HG03342 (cell line): Measurements from ENCODE around the gene SF3B4.
"Not testable (repeated sequence)": the region's sequence is repeated elsewhere in the genome, so short reads cannot be mapped to it uniquely, and the experiment has no call there.

ENCODE experiments used
- ATAC-seq: cut with Tn5 transposase; IDR thresholded peaks from one replicate; pipeline ENCODE4 v1.9.1; 2021; ENCODE audit warnings: mild to moderate bottlenecking, moderate library complexity; ENCODE audit not compliant: unreplicated experiment

Gene SF3B4

GRCh38 chr1:149888247-149888998 is 39.2 kb downstream of the SF3B4 start:
- ATAC-seq: no peak

DNA sequence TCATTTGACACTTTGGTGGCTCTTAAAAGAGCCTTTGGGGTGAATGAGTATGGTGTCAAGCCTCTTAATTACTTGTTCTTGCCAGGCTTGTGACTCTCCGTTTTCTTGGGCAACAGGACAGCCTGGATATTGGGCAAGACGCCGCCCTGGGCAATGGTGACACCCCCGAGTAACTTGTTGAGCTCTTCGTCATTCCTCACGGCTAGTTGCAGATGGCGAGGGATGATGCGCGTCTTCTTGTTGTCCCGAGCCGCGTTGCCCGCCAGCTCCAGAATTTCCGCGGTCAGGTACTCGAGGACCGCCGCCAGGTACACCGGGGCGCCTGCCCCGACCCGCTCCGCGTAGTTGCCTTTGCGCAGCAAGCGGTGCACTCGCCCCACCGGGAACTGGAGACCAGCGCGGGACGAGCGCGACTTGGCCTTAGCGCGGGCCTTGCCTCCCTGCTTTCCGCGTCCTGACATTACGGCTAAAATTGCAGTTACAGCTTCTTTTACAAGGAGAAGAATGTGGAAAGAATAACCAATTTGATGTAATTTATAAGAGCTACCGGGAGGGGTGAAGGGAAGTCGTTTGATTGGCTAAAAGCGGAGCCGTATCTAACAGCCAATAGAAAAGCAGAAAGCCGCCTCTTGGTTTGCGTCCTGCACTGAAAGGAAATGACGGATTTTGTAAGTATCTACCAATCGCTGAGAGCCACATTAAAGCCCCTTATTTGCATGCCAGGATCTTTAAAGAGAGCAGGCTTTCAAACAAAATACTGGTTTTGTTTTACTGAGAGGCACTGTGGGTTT is 40.0 kb downstream of the SF3B4 start:
- ATAC-seq: peak; percentile 46

GRCh38 chr1:149887196-149887455 is 40.5 kb downstream of the SF3B4 start:
- not testable (repeated sequence) for ATAC-seq

- peak; percentile 56 for ATAC-seq
These were observed 41.0 kb downstream of the SF3B4 start for GRCh38 chr1:149886396-149887195.

- ATAC-seq: not testable (repeated sequence)
These were observed 41.5 kb downstream of the SF3B4 start for GRCh38 chr1:149886121-149886395.

GRCh38 chr1:149885339-149886120 is 42.1 kb downstream of the SF3B4 start:
- ATAC-seq: no peak

DNA sequence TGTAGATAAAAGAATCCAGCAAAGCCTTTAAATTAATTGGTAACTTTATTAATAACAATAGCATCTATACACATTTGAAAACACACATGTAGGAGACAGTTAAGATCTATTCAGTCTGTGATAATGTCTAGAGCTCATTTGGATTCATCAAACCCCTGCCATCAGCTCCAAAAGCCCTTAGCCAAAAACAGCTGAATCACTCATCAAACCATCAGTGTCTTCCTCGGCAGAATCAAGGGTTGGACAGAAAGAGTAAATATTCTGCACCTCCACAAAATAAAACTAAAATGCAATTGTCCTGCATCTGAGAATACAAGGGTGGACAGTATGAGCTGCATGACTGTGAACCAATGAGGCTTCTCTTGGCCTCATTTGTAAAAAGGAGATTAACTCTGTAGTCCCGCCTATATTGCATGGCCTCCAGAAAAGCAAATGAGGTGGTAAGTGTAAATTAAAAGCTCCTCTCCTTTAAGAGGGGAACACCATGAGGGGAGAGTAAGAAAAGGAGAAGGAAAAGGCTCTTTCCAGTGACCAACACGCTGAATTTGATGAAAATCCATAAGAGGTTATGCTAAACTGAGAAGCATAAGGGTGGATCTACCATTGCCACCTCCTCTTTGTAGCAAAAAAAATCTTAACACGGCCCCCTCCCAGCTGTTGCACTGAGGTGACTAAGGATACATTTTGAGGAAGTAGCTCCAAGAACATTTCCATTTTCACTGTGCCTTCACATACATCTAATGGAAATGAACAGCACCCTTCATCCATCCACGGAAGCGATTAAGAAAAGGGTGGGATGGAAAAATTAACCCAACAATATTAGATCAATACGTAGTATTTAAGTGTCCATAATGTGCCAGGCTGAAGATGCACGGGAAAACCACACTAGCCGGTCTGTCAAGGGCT is 42.9 kb downstream of the SF3B4 start:
- no peak for ATAC-seq

DNA sequence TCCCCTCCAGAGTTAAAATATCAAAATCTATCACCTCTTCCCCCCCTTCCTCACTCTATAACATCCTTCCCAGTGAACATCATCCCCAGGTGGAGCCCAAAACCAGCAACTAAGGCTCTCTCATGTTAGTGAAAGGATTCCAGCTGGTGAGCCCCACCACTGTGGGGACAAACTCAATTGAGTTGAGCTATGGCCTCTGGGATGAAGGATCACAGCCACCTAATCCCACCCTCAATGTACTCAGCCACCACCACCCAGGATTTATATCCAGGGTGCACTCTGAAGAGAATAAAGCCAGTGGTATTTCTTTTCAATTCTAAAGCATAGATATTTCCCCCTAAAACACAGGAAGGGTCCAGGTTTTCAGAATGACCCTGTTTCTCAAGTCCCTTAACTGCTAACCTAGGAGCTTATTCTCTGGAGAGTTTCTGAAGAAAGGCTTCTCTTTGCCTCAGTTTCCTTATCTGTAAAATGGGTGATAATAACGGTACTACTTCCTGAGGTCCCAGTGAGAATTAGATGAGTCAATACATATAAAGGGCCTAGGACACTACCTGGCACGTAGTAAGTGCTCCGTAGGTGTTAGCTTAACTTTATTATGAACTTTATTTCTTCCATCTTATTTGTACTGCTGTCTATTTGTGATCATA is 43.9 kb downstream of the SF3B4 start:
- no peak for ATAC-seq

DNA sequence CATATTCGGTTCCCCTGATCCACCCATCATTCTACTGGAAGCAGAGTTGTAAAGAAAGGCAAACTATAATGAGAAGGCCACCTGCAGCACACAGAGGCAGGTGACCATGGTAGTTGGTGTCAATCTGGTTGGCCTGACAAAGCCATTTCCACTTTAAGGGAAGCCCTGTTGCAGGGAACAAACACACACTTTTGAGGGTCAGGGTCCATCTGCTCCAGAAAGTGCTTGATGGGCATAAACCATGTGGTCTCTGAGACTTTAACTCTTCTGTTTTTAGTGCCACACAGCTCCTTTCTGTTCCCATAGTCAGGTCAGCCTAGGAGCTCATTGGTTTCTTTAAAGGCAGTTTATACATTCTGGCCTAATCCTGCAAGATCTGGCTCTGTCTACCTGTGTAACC is 45.7 kb downstream of the SF3B4 start:
- no peak for ATAC-seq

DNA sequence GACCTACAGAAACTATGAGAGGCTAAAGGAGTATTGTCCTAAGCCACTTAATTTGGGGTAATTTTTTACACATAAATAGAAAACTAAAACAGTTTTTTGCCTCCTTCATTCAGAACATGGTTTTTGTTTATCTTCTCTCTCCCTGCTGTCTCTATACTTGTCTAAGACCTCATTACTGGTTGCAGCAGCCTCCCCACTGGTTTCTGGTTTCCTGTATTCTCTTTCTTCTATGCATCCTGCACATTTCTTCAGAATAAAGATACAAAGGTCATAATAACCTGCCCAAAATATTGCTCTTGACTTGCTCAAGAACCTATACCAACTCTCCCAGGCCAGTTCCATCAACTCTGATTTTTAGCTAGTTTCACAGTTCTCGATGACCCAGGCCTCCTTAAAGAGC is 48.0 kb downstream of the SF3B4 start:
- ATAC-seq: no peak

DNA sequence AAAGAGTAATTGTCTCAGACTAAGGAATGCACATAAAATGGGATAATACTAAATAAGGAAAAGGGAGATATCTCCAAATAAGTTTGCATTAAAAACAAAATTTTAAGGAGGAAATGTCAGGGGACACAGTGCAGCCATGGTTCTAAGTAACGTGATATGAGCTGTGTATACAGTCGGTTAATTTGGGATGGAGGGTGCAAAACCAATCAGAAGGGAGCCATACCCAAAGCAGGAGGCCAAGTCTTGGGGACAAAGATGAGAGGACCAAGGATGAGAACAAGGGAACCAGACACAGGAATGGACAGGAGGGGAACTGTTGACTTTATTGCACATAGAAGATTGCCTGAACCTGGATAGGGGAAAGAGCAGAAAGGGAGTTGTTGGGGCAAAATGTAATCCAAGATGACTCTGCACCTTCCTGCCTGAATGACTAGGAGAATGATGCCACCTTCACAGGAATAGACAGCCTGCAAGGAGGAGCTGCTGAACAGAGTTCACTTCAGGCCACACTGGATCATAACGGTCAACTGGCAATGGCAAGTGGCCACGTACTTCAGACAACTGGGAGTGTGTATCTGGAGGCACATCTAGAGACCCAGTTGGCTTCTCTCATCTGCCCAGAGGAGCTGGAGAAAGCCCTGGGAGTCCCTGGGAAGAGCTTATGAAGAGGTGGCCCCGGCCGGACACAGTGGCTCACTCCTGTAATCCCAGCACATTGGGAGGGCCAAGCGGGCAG is 50.2 kb downstream of the SF3B4 start:
- ATAC-seq: no peak
